ENCODE data around the gene SDHAF1. TPM values are rescaled to one million over a fixed set of nuclear protein-coding genes. Genes with fewer than 3 reads are reported as not detected.
A peak's percentile ranks its signal among the peaks of the same experiment; 100 is the strongest.
"Not testable (repeated sequence)": the region's sequence is repeated elsewhere in the genome, so short reads cannot be mapped to it uniquely, and the experiment has no call there.

SDHAF1 gene
- polyA plus RNA-seq, 3 donors, result 15.5 to 18.8 (median 17.4) TPM

DNA sequence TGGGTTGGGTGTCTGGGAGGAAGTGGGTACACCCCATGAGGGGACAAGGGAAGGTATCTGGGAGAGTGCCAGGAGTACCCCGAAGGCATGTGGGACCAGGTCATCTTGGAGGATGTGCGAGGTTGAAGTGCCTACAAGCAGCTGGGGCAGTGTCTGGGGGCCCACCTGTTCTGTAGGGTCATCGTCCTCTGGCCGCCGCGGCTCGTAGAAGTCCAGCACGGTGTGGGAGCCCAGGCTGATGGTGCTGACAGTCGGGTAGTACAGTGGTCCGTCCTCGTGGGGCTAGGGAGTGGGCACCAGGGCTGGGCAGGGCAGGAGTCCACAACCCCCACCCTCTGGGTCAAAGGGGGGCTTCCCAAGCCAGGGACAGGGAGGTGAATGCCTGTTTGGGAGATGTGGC, 15.4 kb downstream of the SDHAF1 start:
- no peak for DNase-seq

GRCh38 chr19:36013280-36014011, 18.5 kb downstream of the SDHAF1 start:
- no peak for DNase-seq

DNA sequence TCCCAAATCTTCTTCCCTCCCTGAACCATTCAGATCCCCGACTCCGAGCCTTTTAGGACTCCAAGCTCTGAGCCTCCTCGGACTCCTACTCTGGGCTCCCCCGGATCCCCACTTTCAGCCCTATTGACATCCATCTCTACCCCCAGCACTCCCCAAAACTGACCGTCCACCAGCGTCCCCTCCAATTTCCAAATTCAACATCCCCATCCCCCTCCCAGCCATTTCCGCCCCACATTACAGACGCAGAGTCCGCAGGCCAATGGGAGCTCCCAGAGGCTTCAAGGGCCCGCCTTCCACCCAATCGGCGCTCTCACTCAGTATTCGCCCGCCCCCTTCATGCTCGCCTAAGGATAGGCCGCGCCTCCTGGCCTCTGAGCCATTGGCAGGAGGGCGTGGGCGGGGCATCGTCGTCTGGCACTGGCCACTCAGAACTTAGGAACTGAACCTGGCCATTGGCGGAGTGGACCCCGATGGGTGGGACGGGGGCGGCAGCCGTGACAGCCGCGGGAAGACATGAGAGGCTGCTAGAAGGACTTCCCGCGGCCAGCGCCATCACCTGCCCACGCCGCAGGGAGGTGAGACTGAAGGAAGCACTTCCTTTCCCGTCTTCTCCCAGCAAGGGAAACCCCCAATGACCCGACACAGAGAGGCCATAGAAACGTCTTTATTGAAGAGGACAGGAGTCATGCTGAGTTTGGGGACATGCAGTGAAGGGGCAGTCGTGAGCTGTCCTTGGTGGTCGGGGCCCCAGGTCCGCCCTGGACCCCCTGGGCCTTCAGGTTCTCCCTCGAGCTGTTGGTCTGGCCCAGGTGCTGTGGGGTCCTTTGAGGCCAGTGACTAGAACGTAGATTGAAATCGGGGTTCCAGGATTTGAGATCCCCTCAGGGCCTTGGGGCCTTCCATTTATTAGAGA, 19.3 kb downstream of the SDHAF1 start, which contains the start of gene ALKBH6:
Gene ALKBH6, minus strand, starts transcription at position 202 of the 913 bp plus-strand sequence. CDS start 816 bp downstream, outside the sequence.
- peak; percentile 99 for DNase-seq

DNA sequence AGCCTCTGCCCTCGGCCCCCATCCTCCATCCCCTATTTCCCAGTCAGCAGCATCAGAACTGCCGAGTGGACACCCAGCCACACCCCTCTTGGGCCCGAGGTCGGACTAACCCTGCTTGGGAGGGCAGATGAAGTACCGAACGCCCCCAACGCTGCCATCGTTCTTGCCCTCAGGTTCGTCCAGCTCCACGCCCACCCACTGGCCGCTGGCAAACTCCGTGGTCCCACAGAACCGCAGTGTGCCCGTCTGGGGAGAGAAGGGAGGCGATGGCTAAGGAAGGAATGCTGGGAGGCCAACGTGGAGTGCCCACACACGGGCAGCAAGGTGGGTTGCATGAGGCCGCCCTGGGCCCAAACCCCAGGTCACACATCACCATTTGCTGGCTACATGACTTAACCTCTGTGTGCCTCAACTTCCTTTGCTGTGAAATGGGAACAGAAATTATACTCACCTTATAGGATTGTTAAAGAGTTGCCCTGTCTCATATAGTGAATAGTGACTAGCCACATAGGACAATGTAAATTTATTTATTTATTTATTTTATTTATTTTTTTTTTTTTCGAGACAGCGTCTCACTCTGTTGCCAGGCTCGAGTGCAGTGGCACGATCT, 24.2 kb downstream of the SDHAF1 start:
- no peak for DNase-seq

DNA sequence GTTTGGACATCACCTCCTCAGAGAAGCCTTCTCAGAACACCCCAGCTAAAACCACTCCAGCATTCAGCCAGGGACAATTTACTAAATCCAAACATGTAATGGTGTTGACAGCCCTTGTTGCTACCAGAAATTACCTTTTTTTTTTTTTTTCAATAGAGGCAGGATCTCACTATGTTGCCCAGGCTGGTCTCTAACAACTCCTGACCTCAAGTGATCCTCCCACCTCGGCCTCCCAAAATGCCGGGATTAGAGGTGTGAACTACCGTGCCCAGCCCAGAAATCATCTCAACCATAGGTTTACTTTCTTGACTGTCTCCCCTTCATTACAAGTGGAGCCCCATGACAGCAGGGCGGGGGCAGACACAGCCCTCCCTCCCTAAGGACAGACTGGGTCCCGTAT, 28.4 kb downstream of the SDHAF1 start:
- DNase-seq, result no peak

GRCh38 chr19:36025541-36025940, 30.6 kb downstream of the SDHAF1 start:
- DNase-seq, result no peak

DNA sequence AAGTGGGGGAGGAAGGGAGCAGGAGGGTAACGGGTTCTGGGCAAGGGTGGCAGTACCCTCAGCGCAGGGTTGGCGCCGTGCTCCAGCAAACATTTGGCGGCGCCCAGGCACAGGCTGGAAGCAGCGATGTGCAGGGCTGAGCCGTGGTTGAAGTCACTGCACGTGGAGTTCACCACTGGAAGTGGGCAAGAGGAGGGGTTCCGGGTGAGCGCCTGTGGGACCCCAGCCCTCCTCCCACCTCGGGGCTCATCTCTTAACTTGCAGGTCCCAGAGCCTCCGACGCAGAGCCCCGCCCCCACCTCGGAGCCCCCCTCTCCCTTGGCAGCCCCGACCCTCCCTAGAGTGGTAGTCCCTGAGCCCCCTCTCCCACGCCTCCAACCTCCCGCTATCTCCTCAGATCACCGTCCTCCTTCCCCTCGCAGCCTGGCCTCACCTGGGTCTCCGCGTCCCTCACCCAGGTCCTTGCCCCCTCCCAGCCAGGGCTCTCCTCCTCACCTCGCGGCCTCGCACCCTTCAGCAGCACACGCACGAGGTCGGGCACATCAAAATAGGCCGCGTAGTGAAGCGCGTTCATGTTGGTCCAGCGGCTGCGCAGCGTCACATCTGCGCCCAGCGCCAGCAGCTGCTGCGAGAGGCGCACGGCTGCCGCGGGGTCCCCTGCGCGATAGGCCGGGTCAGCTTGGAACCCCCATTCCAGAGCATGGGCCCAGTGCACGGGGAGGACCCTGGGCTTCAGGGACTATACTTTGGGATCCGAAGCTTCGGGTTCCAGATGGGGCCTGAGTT, 31.3 kb downstream of the SDHAF1 start:
- DNase-seq, result no peak

DNA sequence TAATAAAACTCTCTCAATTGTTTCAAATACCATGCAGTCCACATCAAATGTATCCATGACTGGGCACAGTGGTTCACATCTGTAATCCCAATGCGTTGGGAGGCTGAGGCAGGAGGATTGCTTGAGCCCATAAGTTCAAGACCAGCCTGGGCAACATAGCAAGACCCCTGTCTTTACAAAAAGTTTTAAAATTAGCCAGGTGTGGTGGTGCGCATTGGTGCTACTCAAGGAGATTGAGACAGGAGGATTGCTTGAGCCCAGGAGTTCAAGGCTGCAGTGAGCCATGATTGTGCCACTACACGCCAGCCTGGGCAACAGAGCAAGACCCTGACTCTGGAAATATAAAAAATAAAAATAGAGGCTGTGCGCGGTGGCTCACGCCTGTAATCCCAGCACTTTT, 32.7 kb downstream of the SDHAF1 start:
- DNase-seq, result no peak

- no peak for DNase-seq
These were observed 33.5 kb downstream of the SDHAF1 start for GRCh38 chr19:36028313-36029041.

GRCh38 chr19:36030264-36031148, 35.5 kb downstream of the SDHAF1 start:
- DNase-seq, result no peak

DNA sequence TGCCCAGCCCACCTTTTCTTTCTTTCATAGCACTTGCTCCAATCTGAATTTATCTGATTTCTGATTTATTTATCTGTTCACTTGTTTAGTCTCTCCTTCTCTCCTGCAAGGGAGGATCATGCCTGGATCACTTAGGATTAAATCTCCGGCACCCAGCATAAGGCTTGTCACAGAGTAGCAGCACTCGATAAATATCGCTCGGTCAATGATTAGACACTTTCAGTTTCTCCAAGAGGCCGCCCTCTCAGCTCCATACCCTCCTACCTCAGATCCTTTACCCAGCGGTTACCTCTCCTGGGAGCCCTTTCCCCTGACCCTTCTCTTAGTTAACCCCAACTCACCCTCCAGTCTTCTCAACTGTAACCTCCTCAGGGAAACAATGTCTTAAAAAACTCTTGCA, 36.3 kb downstream of the SDHAF1 start:
- DNase-seq, result no peak

- peak; percentile 62 for DNase-seq
These were observed 37.5 kb downstream of the SDHAF1 start, which contains the start of gene CLIP3 for GRCh38 chr19:36032251-36033104. Gene CLIP3, minus strand, starts transcription at chr19:36032873. Its CDS starts 516 bp downstream, at chr19:36032357.

DNA sequence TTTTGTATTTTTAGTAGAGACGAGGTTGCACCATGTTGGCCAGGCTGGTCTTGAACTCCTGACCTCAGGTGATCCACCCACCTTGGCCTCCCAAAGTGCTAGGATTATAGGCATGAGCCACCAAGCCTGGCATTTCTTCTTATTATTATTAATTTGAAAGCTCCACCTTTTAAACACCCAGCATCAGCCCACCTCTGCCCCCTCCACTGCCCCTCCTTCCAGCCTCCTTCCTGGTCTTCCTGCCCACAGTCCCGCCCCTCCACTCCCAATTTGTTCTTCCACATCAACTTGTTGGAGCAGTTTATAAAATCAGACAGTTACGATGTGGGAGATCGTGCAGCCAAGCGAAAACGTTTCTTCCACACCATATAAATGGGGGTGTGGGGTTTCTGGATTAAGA, 45.5 kb downstream of the SDHAF1 start:
- no peak for DNase-seq

GRCh38 chr19:36041092-36041491, 46.1 kb downstream of the SDHAF1 start:
- DNase-seq, result not testable (repeated sequence)

DNA sequence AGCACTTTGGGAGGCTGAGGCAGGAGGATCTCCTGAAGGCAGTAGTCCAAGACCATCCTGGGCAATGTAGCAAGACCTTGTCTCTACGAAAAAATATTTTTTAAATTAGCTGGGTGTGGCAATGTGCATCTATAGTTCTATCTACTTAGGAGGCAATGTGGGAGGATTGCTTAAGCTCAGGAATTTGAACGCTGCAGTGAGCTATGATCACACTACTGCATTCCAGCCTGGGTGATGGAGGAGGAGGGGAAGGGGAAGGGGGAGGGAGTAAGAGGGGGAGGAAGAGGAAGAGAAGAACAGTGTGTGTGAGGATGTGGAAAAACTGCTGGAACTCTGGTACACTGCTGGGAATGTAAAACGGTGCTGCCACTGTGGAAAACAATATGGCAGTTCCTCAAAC, 46.8 kb downstream of the SDHAF1 start:
- peak; percentile 64 for DNase-seq

- no peak for DNase-seq
These were observed 49.0 kb downstream of the SDHAF1 start for GRCh38 chr19:36043952-36044351.

Data from renal pelvis (tissue), 4 donors.